ENCODE measurements around the gene BTBD9.

BTBD9 gene

DNA sequence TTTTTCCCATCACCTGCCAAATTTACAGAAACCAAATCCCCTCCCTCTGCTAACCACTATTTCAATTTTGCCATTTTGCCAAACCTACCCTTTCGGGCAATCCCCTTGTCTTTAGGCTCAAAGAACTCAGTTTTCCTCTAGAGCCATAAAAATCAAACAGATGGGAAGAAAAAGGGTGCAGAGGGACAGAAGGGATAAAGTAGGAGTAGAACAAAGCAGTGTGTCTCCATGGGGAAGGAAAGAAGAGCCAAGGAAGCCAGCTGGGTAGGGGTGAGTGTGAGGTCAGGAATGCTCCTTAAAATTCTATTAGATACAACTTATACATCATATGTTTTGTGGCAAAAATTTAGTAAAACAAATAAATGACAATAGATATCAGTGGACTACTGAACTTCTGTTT lies 316.5 kb downstream of the BTBD9 start:
- no peak for DNase-seq

DNA sequence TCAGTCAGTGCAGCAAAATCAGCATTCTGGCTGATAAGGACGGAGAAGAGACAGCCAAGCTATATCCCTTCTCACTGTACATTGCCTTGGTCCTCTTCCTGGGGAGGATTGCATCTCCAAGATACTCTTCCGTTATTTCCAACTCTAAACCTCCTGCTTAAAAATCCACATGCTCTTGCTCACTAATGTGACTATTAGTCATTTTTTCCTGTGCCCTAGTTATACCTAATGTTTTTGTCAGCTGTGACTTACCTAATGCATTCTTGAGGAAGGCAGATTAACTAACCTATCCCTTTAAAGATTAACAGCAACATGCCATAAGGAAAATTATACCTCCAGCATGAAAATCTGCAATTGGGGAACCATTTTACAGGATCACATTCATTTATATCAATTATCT lies 317.6 kb downstream of the BTBD9 start:
- DNase-seq, result no peak

DNA sequence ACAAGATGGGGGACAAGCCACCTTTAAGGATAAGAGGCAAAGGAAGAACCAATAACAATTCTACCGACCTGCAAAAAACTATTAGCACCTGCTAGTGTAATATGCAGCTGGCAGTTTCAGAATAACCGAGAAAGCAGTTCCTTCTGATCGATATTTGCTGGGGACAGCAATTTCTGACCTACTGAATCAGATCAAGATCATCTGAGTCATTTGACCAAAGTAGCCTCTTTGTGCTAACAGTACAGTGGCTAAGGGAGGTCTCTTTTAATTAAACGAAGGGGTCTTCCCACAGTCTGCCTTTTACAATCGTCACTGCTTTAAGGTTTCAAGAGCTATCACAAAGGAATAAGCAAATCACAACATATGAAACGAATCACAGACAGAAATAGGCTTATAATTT lies 318.9 kb downstream of the BTBD9 start:
- no peak for DNase-seq

GRCh38 chr6:38320358-38320757 lies 319.4 kb downstream of the BTBD9 start:
- DNase-seq, result no peak

GRCh38 chr6:38319256-38320212 lies 320.2 kb downstream of the BTBD9 start:
- DNase-seq, result no peak

DNA sequence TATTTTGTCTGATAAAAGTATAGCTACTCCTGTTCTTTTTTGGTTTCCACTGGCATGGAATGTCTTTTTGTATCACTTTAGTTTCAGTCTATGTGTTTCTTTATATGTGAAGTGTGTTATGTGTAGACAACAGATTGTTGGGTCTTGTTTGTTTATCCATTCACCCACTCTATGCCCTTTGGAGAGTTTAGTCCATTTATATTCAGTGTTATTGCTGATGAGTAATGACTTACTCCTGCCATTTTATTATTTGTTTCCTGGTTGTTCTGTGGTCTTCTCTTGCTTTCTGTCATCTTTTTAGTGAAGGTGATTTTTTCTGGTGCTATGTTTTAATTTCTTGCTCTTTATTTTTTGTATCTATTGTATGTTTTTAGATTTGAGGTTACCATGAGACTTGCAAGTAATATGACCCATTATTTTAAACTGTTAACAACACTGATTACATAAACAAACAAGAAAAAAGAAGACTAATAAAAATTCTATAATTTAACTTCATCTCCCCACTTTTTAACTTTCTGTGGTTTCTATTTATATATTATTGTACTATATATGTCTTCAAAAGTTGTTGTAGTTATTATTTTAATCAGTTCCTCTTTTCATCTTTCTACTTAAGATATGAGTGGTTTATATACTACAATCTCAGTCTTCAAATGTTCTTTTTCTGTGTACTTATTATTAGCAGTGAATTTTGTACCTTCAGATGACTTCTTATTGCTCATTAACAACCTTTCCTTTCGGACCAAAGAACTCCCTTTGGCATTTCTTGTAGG lies 323.4 kb downstream of the BTBD9 start:
- no peak for DNase-seq

GRCh38 chr6:38311201-38311600 lies 328.5 kb downstream of the BTBD9 start:
- DNase-seq, result no peak

GRCh38 chr6:38310061-38310460 lies 329.7 kb downstream of the BTBD9 start:
- no peak for DNase-seq

GRCh38 chr6:38307740-38308139 lies 332.0 kb downstream of the BTBD9 start:
- DNase-seq, result no peak

GRCh38 chr6:38306931-38307330 lies 332.8 kb downstream of the BTBD9 start:
- no peak for DNase-seq

GRCh38 chr6:38305995-38306681 lies 333.6 kb downstream of the BTBD9 start:
- DNase-seq, result no peak

- no peak for DNase-seq
Measured at GRCh38 chr6:38302838-38303237, 336.9 kb downstream of the BTBD9 start.

- DNase-seq, result no peak
Measured at GRCh38 chr6:38302081-38302480, 337.6 kb downstream of the BTBD9 start.

DNA sequence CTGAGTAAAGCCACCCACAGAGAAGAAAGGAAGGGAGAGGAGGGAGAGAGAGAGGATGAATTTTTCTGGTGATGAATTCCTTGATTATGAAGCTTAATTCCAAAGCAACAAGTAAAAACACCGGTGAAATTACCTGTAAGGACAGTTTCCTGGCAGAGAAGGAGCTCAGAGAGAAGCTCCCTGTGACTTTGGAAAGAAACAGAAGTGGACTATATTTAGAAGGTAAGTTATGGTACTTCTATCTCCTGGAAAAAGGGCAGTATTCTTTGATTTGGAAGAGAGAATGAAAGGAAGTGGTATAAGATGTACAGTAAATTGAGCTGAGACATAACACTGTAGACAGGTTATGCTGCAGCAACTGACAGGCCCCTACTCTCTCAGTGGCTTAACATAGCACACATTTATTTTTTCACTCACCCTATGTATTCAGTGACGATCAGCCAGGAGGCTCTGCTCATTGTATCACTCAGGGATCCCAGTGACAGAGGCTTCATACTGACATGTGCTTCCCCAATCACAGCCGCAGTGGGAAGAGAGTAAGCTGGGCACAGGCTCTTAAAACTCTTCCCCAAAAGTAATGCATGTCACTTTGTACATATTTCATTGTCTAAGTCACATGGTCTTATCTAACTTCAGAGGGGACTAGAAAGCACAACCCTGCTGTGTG lies 349.5 kb downstream of the BTBD9 start:
- no peak for DNase-seq

DNA sequence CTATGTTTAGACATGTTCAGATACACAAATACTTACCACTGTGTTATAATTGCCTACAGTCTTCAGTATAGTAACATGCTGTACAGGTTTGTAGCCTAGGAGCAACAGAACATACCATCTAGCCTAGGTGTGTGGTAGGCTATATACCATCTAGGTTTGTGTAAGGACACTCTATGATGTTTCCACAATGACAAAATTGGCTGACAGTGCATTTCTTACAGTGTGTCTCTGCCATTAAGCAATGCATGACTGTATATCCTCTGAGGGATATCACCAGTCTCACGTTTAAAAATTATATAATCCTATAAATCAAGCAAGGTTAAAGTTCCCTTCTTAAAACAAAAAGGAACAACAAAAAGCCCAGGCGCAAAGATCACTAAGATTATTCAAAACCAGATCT lies 352.2 kb downstream of the BTBD9 start:
- no peak for DNase-seq

DNA sequence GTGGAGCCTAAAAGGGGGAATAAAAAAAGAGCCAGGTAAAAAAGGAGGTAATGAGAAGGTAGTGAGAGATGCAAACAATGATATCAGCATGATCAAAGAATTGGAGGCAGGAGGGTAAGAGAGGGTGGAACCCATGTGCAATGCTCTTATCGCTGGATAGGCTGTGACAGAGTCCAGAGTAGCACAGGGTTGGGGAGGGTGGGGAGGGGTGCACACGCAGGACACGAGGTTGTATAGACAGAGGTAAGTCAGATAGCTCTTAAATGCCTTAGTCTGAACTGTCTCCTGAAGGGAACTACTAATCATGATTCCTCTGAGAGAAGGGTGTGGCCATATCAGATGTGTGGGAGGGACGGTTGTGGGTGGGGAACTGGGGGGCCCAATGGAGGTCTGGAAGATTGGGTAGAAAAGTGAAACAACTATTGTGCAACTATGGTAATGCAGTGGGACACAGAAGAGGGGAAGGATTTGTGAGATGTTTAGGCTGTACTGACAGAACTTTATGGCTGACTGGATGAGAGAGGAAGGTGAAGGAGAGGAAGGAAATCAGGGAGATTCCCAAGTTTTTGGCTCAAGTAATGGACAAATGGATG lies 354.8 kb downstream of the BTBD9 start:
- no peak for DNase-seq

DNA sequence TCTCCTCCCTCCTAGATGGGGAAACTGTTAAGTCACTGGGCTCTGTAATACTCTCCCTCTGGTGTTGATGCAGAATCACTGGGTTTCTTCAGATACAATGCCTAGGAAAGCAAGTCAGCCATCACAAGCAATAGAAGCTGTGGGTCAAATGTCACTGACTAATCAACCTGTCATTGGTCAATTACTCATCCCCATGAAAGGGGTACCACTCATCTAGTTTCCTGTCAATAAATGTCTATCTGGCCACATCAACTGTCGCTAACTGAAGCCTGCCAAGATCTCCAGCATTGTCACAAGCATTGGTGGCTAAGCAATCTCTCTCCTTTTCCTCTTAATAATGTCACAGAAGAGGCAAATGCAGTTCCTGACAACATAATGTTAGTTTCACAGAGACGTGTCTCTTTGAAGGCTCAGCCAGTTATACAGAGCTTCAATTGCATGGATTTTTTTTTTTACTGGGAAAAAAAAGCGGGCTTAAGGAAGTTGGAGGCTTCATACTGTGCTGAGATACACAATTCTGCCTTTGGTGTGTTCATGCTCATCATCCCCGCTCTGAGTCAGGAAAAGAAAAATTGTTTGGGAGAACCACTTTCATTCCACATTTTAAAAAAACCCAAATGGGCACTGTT lies 355.9 kb downstream of the BTBD9 start:
- DNase-seq, result no peak

DNA sequence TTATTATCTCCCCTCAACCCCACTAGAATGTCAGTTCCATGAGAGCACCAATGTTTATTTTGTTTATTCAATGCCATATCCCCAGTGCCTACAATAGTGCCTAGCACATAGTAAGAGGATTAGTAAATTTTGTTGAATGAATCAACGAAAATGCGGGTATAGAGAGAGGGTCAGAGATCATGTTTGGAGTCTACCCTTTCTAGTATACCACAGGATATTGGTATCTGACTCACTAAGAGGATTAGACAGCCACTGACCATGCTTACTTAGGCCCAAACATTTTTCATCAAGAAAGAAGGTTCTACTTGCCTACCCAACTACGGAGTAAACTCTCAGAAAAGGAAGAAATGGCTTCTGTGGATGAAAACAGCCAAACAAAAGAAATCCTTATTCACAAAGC lies 356.8 kb downstream of the BTBD9 start:
- no peak for DNase-seq

DNA sequence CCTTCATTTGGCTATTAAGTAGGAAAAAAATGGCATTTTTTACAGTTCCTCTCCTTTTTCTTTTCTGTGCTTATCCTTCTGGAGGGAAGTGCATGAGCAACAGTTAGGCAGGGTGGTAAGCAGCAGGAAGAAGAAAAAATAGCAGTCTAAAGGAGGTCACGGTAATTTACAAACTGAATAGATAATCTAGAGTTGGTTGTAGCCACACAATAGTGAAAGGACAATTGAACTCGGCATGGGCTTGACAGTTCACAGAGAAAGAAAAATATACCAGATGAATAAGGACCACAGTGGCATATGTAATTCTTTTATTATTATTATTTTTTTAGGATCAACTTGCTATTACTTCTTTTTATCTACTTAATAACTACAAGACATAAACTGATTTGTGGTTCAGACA lies 358.6 kb downstream of the BTBD9 start:
- DNase-seq, result no peak

- DNase-seq, result no peak
Measured at GRCh38 chr6:38279963-38280588, 359.7 kb downstream of the BTBD9 start.

- DNase-seq, result no peak
Measured at GRCh38 chr6:38279423-38279822, 360.3 kb downstream of the BTBD9 start.

- DNase-seq, result no peak
Measured at GRCh38 chr6:38273325-38273724, 366.4 kb downstream of the BTBD9 start.

Data from NCI-H345 (cell line).